Hepatocyte (in vitro differentiated cells): ENCODE measurements around the gene SYT14. TPM values are rescaled to one million over a fixed set of nuclear protein-coding genes. Genes with fewer than 3 reads are reported as not detected.
"Not testable (repeated sequence)": the region's sequence is repeated elsewhere in the genome, so short reads cannot be mapped to it uniquely, and the experiment has no call there.

Source experiments
- DNase-seq: peaks from one replicate; pipeline ENCODE4 v3.0.0-alpha.2; 2016; ENCODE audit warnings: low spot score
- H2AFZ ChIP-seq: fragments of 200-600 bp; sonication (generic); 2 replicates; pipeline ENCODE4 v1.6.0; 2016; ENCODE audit warnings: antibody characterized with exemption, mild to moderate bottlenecking
- H3K27ac ChIP-seq: fragments of 200-600 bp; sonication (generic); 2 replicates; pipeline ENCODE4 v1.5.1; 2016; ENCODE audit warnings: mild to moderate bottlenecking
- H3K27me3 ChIP-seq: fragments of 200-600 bp; sonication (generic); 2 replicates; pipeline ENCODE4 v1.6.1; 2016
- H3K36me3 ChIP-seq: fragments of 200-600 bp; sonication (generic); replicated peaks from 2 replicates; pipeline ENCODE4 v1.5.1; 2016; ENCODE audit warnings: low read depth; ENCODE audit not compliant: insufficient read depth
- H3K4me1 ChIP-seq: fragments of 200-600 bp; sonication (generic); 2 replicates; pipeline ENCODE4 v1.5.1; 2016; ENCODE audit warnings: mild to moderate bottlenecking, moderate library complexity; ENCODE audit not compliant: insufficient read depth
- H3K4me2 ChIP-seq: fragments of 200-600 bp; sonication (generic); 2 replicates; pipeline ENCODE4 v1.6.0; 2016
- H3K4me3 ChIP-seq: fragments of 200-600 bp; sonication (generic); 2 replicates; pipeline ENCODE4 v1.5.1; 2016; ENCODE audit warnings: mild to moderate bottlenecking
- H3K79me2 ChIP-seq: fragments of 200-600 bp; sonication (generic); 2 replicates; pipeline ENCODE4 v1.6.0; 2017; ENCODE audit warnings: mild to moderate bottlenecking
- H3K9me2 ChIP-seq: fragments of 200-600 bp; sonication (generic); replicated peaks from 2 replicates; pipeline ENCODE4 v1.6.0; 2017; ENCODE audit warnings: mild to moderate bottlenecking; ENCODE audit not compliant: insufficient read depth
- H3K9me3 ChIP-seq: fragments of 200-600 bp; sonication (generic); 2 replicates; pipeline ENCODE4 v1.5.1; 2016; ENCODE audit warnings: low read depth, mild to moderate bottlenecking
- H4K20me1 ChIP-seq: fragments of 200-600 bp; sonication (generic); 2 replicates; pipeline ENCODE4 v1.6.0; 2016; ENCODE audit warnings: mild to moderate bottlenecking; ENCODE audit not compliant: insufficient read depth, poor library complexity, severe bottlenecking
- CTCF ChIP-seq: fragments of 200-600 bp; sonication (generic); IDR thresholded peaks from 2 replicates; pipeline ENCODE4 v1.5.1; 2016; ENCODE audit warnings: antibody characterized with exemption, mild to moderate bottlenecking; ENCODE audit not compliant: poor library complexity
- EZH2 ChIP-seq: fragments of 200-600 bp; sonication (generic); IDR thresholded peaks from 2 replicates; pipeline ENCODE4 v1.6.1; 2016; ENCODE audit warnings: antibody characterized with exemption, mild to moderate bottlenecking, borderline replicate concordance
- EZH2phosphoT487 ChIP-seq: fragments of 200-600 bp; sonication (generic); IDR thresholded peaks from one replicate; pipeline ENCODE4 v1.6.1; 2018; ENCODE audit warnings: antibody characterized with exemption, mild to moderate bottlenecking, low read depth, moderate library complexity; ENCODE audit not compliant: unreplicated experiment, severe bottlenecking
- WGBS: methylation state at CpG from one replicate; pipeline ENCODE4 v1.1.6; 2016; ENCODE audit warnings: low lambda C conversion rate; ENCODE audit errors: missing lambda C conversion rate; 5-methylcytosine and 5-hydroxymethylcytosine counted together
- polyA plus RNA-seq: library from polyadenylated mRNA; unstranded; fragments of >200 nt; fragmentation: Nextera tagmentation; extraction: Ambion mirVana; gene quantifications from 2 replicates; pipeline ENCODE4 v1.2.1, GENCODE V29; 2016
- total RNA-seq: library from RNA; depleted of rRNA; stranded (reverse); fragments of >200 nt; gene quantifications from 2 replicates; pipeline ENCODE4 v1.2.3, GENCODE V29; 2014

SYT14 gene
- total and polyA plus RNA-seq, 2 experiments from 2014 or later: 0.29 to 1.4 TPM

GRCh38 chr1:209911746-209912145 lies 26.3 kb upstream of the SYT14 start:
- no peak overlapping the region for H3K4me2 ChIP-seq
- no peaks in the 10 kb centered on the region for H3K9me2 ChIP-seq
- H3K36me3 ChIP-seq: no peaks in the 10 kb centered on the region
- H3K27me3 ChIP-seq: no peaks in the 10 kb centered on the region
- H3K27ac ChIP-seq: no peak overlapping the region
- H3K79me2 ChIP-seq: no peaks in the 10 kb centered on the region
- no peak overlapping the region for H3K4me3 ChIP-seq
- H3K4me1 ChIP-seq: no peaks in the 10 kb centered on the region
- TF ChIP-seq EZH2phosphoT487 (no peak), CTCF (no peak), EZH2 (no peak)
- H3K9me3 ChIP-seq: no peaks in the 10 kb centered on the region
- H4K20me1 ChIP-seq: no peaks in the 10 kb centered on the region
- no peak for DNase-seq
- H2AFZ ChIP-seq: no peak overlapping the region
- WGBS: 96% methylated on average over 3 of the region's 3 CpGs

- Histone ChIP-seq H3K27me3 (no peaks in the 10 kb centered on the region), H3K79me2 (no peaks in the 10 kb centered on the region), H4K20me1 (no peaks in the 10 kb centered on the region), H3K9me2 (no peaks in the 10 kb centered on the region), H3K36me3 (no peaks in the 10 kb centered on the region), H3K4me1 (no peaks in the 10 kb centered on the region), H3K4me3 (no peak overlapping the region), H3K27ac (no peak overlapping the region), H3K9me3 (no peaks in the 10 kb centered on the region), H2AFZ (no peak overlapping the region), H3K4me2 (no peak overlapping the region)
- 85% methylated on average over 2 of the region's 2 CpGs for WGBS
- TF ChIP-seq EZH2phosphoT487 (no peak), EZH2 (no peak)
- DNase-seq: no peak
Measured at GRCh38 chr1:209912306-209912705, 25.7 kb upstream of the SYT14 start.

- not testable (repeated sequence) for H4K20me1 ChIP-seq, H2AFZ ChIP-seq, H3K79me2 ChIP-seq, H3K4me2 ChIP-seq, H3K27me3 ChIP-seq, H3K9me3 ChIP-seq, H3K36me3 ChIP-seq, H3K27ac ChIP-seq, DNase-seq, H3K4me3 ChIP-seq, H3K9me2 ChIP-seq, H3K4me1 ChIP-seq
- 95% methylated on average over 12 of the region's 12 CpGs for WGBS
Measured at GRCh38 chr1:209919637-209920036, 18.4 kb upstream of the SYT14 start.

GRCh38 chr1:209920844-209921243 lies 17.2 kb upstream of the SYT14 start:
- Histone ChIP-seq H3K36me3 (no peaks in the 10 kb centered on the region), H3K4me2 (no peak overlapping the region), H4K20me1 (no peaks in the 10 kb centered on the region), H3K4me3 (no peak overlapping the region), H3K27me3 (no peaks in the 10 kb centered on the region), H2AFZ (no peak overlapping the region), H3K9me2 (no peaks in the 10 kb centered on the region), H3K4me1 (no peaks in the 10 kb centered on the region), H3K9me3 (peaks cover 4% of the 10 kb centered on the region), H3K27ac (no peak overlapping the region), H3K79me2 (no peaks in the 10 kb centered on the region)
- no peak for TF ChIP-seq EZH2
- no peak for TF ChIP-seq EZH2phosphoT487
- WGBS: 92% methylated on average over 1 of the region's 1 CpG
- DNase-seq: no peak

- no peak for DNase-seq
- no peak overlapping the region for H2AFZ ChIP-seq
- TF ChIP-seq EZH2: no peak
- TF ChIP-seq CTCF: no peak
- no peak overlapping the region for H3K4me3 ChIP-seq
- no peaks in the 10 kb centered on the region for H4K20me1 ChIP-seq
- H3K9me3 ChIP-seq: peaks cover 4% of the 10 kb centered on the region
- no peaks in the 10 kb centered on the region for H3K27me3 ChIP-seq
- H3K36me3 ChIP-seq: no peaks in the 10 kb centered on the region
- no peaks in the 10 kb centered on the region for H3K4me1 ChIP-seq
- no peak overlapping the region for H3K27ac ChIP-seq
- no peaks in the 10 kb centered on the region for H3K79me2 ChIP-seq
- H3K4me2 ChIP-seq: no peak overlapping the region
- H3K9me2 ChIP-seq: no peaks in the 10 kb centered on the region
Measured at GRCh38 chr1:209924390-209924789, 13.6 kb upstream of the SYT14 start.
